Right cardiac atrium (tissue), 5 donors: ENCODE measurements around the gene OXCT2. TPM values are rescaled to one million over a fixed set of nuclear protein-coding genes. Genes with fewer than 3 reads are reported as not detected.

Source experiments
- ATAC-seq, 2 donors: fragments of 200-7000 bp; cut with Tn5 transposase; one replicate each; pipeline versions ENCODE4 v1.8.0 to v1.9.1; 2020; ENCODE audit warnings: moderate library complexity in 2 of 2, mild to moderate bottlenecking in 1 of 2
- DNase-seq, 3 donors: peaks; one replicate each; pipeline ENCODE4 v3.0.0-alpha.2; 2020
- H3K27ac ChIP-seq: one replicate; pipeline ENCODE4 v1.5.1; 2013; ENCODE audit warnings: mild to moderate bottlenecking, low read length, control low read depth, moderate library complexity
- H3K27me3 ChIP-seq: one replicate; pipeline ENCODE4 v1.6.1; 2013; ENCODE audit not compliant: control insufficient read depth, insufficient read depth
- H3K4me1 ChIP-seq: one replicate; pipeline ENCODE4 v1.6.1; 2013; ENCODE audit warnings: low read length; ENCODE audit not compliant: control insufficient read depth, insufficient read depth
- H3K4me3 ChIP-seq: one replicate; pipeline ENCODE4 v1.5.1; 2013; ENCODE audit warnings: low read length, control low read depth
- H3K9me3 ChIP-seq: one replicate; pipeline ENCODE4 v1.6.1; 2013; ENCODE audit warnings: low read length; ENCODE audit not compliant: control insufficient read depth
- WGBS: extraction: QIAGEN DNeasy Blood & Tissue Kit; methylation state at CpG from one replicate; pipeline ENCODE4 v1.1.7; 2013; 5-methylcytosine and 5-hydroxymethylcytosine counted together
- intact Hi-C, 4 donors: fragments of 100-400 bp; cut with DNase I; formaldehyde crosslinking; loops; one replicate each; pipeline versions ENCODE4 v1.11.0 to v1.14.0; 2022 to 2023
- polyA plus RNA-seq: library from polyadenylated mRNA; stranded (reverse); fragments of 200-250 nt; gene quantifications from one replicate; pipeline ENCODE4 v1.2.3, GENCODE V29; 2013
- total RNA-seq, 4 donors: library from RNA; stranded (reverse); fragmentation: NEBNext Ultra II Directional; extraction: Animal tissue kit (Norgen Biotek cat#: 25700); gene quantifications; one replicate each; pipeline ENCODE4 v1.2.1, GENCODE V29; 2021
- donor health status: healthy with polysubstance abuse.
- donor health status: DM: no; HTN: yes; CAD: no.
- donor health status: DM: no; HTN: no; CAD: no.
- donor health status: DM: no; HTN: yes; CAD: no; lungs with severe emphysema.
- donor health status: DM: yes; HTN: yes; CAD: no.

OXCT2 gene
- total and polyA plus RNA-seq, 5 donors = 4.3 to 21.2 (median 8.1) TPM

GRCh38 chr1:39753132-39754025 lies 17.8 kb downstream of the OXCT2 start:
- H3K9me3 ChIP-seq = no peaks in the 10 kb centered on the region
- WGBS = 89% methylated on average over 16 of the region's 16 CpGs
- no peaks in the 10 kb centered on the region for H3K27me3 ChIP-seq
- H3K4me1 ChIP-seq = no peaks in the 10 kb centered on the region
- DNase-seq = no peak
- no peak overlapping the region for H3K27ac ChIP-seq
- ATAC-seq = no peak
- intact Hi-C loops = no loop called here
- H3K4me3 ChIP-seq = no peak overlapping the region

- no peaks in the 10 kb centered on the region for H3K4me1 ChIP-seq
- WGBS = 87% methylated on average over 6 of the region's 6 CpGs
- no peaks in the 10 kb centered on the region for H3K9me3 ChIP-seq
- DNase-seq = no peak
- H3K4me3 ChIP-seq = no peak overlapping the region
- H3K27ac ChIP-seq = no peak overlapping the region
- intact Hi-C loops = no loop called here
- ATAC-seq = no peak
- H3K27me3 ChIP-seq = no peaks in the 10 kb centered on the region
Observed at GRCh38 chr1:39752703-39753102, 18.4 kb downstream of the OXCT2 start.

GRCh38 chr1:39751595-39751994 lies 19.6 kb downstream of the OXCT2 start:
- Histone ChIP-seq H3K4me1 (no peaks in the 10 kb centered on the region), H3K4me3 (no peak overlapping the region), H3K27ac (no peak overlapping the region), H3K27me3 (no peaks in the 10 kb centered on the region), H3K9me3 (no peaks in the 10 kb centered on the region)
- DNase-seq = no peak
- 94% methylated on average over 7 of the region's 7 CpGs for WGBS
- no peak for ATAC-seq
- intact Hi-C loops = no loop called here

- no peak for DNase-seq
- H3K9me3 ChIP-seq = no peaks in the 10 kb centered on the region
- H3K27me3 ChIP-seq = no peaks in the 10 kb centered on the region
- H3K4me1 ChIP-seq = no peaks in the 10 kb centered on the region
- intact Hi-C loops = no loop called here
- H3K27ac ChIP-seq = no peak overlapping the region
- WGBS = 92% methylated on average over 16 of the region's 16 CpGs
- no peak overlapping the region for H3K4me3 ChIP-seq
- no peak for ATAC-seq
Observed at GRCh38 chr1:39745016-39745670, 26.0 kb downstream of the OXCT2 start.

GRCh38 chr1:39738622-39739366 lies 32.4 kb downstream of the OXCT2 start, which contains the start of gene PPIE:
TSS of gene PPIE (plus strand) at chr1:39738882. CDS start at chr1:39738901, 19 bp downstream.
- Histone ChIP-seq H3K4me1 (peaks cover 2% of the 10 kb centered on the region), H3K27ac (peak within 1 kb of the TSS; percentile 17), H3K9me3 (no peaks in the 10 kb centered on the region), H3K4me3 (peak within 1 kb of the TSS; percentile 64), H3K27me3 (no peaks in the 10 kb centered on the region)
- intact Hi-C loops = no loop called here
- under 1% methylated on average over 52 of the region's 52 CpGs for WGBS
- ATAC-seq = peak; percentile 98
- peak; percentile 97 to 99 (median 98) for DNase-seq

- no peak overlapping the region for H3K4me3 ChIP-seq
- intact Hi-C loops = no loop called here
- no peak overlapping the region for H3K27ac ChIP-seq
- 68% methylated on average over 9 of the region's 9 CpGs for WGBS
- DNase-seq = no peak
- H3K4me1 ChIP-seq = peaks cover 2% of the 10 kb centered on the region
- no peaks in the 10 kb centered on the region for H3K9me3 ChIP-seq
- ATAC-seq = no peak
- H3K27me3 ChIP-seq = no peaks in the 10 kb centered on the region
Observed at GRCh38 chr1:39737546-39738169, 33.5 kb downstream of the OXCT2 start.

- WGBS = 65% methylated on average over 3 of the region's 3 CpGs
- no peak for ATAC-seq
- Histone ChIP-seq H3K4me3 (no peak overlapping the region), H3K9me3 (no peaks in the 10 kb centered on the region), H3K27me3 (no peaks in the 10 kb centered on the region), H3K27ac (no peak overlapping the region), H3K4me1 (peaks cover 2% of the 10 kb centered on the region)
- intact Hi-C loops = no loop called here
- no peak for DNase-seq
Observed at GRCh38 chr1:39735731-39736130, 35.4 kb downstream of the OXCT2 start.

GRCh38 chr1:39733161-39733560 lies 38.0 kb downstream of the OXCT2 start:
- intact Hi-C loops = no loop called here
- ATAC-seq = peak in 1 of 2 donors; percentile 63
- H3K27ac ChIP-seq = no peak overlapping the region
- H3K9me3 ChIP-seq = no peaks in the 10 kb centered on the region
- H3K4me1 ChIP-seq = no peaks in the 10 kb centered on the region
- no peak overlapping the region for H3K4me3 ChIP-seq
- 49% methylated on average over 7 of the region's 7 CpGs for WGBS
- no peak for DNase-seq
- H3K27me3 ChIP-seq = no peaks in the 10 kb centered on the region

- Histone ChIP-seq H3K27me3 (no peaks in the 10 kb centered on the region), H3K4me1 (no peaks in the 10 kb centered on the region), H3K4me3 (no peak overlapping the region), H3K9me3 (no peaks in the 10 kb centered on the region), H3K27ac (no peak overlapping the region)
- 60% methylated on average over 3 of the region's 3 CpGs for WGBS
- ATAC-seq (no peak), DNase-seq (no peak)
- intact Hi-C loops = no loop called here
Observed at GRCh38 chr1:39732730-39733129, 38.4 kb downstream of the OXCT2 start.

GRCh38 chr1:39729842-39730241 lies 41.3 kb downstream of the OXCT2 start:
- H3K4me1 ChIP-seq = no peaks in the 10 kb centered on the region
- WGBS = 34% methylated on average over 4 of the region's 4 CpGs
- intact Hi-C loops = no loop called here
- ATAC-seq (no peak), DNase-seq (no peak)
- H3K4me3 ChIP-seq = no peak overlapping the region
- H3K27ac ChIP-seq = no peak overlapping the region
- H3K9me3 ChIP-seq = no peaks in the 10 kb centered on the region
- H3K27me3 ChIP-seq = no peaks in the 10 kb centered on the region
